GM21423 (cell line): ENCODE measurements around the gene LINGO1.
A peak's percentile ranks its signal among the peaks of the same experiment; 100 is the strongest.

ENCODE experiments used
- ATAC-seq: cut with Tn5 transposase; IDR thresholded peaks from one replicate; pipeline ENCODE4 v1.9.1; 2021; ENCODE audit warnings: mild to moderate bottlenecking, moderate library complexity; ENCODE audit not compliant: unreplicated experiment

The LINGO1 gene

DNA sequence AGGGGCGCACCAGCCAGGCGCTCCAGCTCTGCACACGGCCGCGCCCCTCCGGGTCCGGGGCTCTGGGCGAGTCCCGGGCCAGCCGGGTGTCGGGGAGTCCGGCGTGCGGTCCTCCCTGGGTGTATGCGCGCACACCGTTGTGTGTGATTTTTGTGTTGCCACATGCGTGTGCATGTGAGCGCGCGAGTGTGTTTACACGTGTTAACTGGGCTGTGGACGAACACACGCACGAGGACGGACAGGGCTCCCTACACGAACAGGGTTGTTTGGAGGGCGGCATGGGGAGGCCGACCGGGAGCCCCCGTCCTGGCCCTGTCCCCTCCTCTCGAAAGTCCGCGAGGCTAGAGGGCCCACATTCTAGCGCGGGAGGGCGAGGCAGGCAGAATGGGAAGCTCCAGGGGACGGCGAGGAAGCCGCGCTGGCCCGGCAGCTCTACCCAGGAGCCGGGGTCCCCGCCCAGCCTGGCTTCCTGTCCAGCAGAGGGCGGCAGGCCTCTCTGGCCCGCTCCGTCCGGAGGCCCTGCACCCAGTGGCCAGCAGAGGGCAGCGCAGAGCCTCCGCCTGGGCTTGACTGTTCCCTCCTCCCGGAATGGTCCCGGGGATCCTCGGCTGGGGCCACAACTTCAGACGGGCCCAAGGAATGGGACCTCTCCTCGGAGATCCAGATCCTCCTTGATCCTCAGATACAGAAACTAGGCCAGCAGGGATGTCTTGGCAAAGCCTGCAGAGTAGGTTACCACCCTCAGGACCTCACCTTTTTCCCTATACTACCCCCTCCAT, 611 bp upstream of the LINGO1 start:
- peak; percentile 72 for ATAC-seq

DNA sequence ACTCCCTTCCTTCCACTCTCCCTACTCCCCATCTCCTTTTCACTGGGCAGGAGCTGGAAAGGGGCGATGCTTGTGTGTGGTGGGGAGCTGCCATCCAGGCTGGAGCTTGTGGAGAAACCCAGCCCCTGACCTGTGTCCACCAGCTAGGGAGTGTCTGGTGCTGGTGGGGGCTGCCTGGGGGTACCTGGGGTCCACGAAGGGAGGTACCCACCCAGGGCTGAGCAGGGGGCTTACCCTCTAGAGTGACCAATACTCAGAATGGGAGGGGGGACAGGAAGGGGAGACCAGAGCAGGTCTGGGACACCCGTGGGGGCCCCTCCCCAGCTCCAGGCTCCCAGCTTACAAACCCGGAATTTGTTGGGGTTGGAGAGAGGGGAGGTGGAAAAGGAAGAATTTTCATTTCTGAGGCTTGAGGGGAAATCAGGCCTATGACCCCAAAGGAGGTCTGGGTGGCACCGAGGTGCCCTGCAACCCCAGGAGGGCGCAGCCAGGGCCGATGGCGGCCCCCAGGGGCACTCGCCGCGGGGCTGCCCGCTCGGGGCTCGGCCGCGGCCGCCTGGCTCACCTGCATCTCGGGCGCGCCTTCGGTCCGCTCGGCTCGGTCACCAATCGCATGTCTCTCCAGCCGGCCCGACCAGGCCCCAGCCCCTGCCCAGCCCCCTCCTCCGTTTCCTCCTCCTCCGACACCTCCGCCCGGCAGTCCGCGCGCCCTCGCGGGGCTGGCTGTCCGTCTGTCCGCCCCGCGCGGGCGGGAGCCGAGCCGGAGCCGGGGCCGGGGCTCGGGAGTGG, 773 bp downstream of the LINGO1 start:
- ATAC-seq, result no peak

DNA sequence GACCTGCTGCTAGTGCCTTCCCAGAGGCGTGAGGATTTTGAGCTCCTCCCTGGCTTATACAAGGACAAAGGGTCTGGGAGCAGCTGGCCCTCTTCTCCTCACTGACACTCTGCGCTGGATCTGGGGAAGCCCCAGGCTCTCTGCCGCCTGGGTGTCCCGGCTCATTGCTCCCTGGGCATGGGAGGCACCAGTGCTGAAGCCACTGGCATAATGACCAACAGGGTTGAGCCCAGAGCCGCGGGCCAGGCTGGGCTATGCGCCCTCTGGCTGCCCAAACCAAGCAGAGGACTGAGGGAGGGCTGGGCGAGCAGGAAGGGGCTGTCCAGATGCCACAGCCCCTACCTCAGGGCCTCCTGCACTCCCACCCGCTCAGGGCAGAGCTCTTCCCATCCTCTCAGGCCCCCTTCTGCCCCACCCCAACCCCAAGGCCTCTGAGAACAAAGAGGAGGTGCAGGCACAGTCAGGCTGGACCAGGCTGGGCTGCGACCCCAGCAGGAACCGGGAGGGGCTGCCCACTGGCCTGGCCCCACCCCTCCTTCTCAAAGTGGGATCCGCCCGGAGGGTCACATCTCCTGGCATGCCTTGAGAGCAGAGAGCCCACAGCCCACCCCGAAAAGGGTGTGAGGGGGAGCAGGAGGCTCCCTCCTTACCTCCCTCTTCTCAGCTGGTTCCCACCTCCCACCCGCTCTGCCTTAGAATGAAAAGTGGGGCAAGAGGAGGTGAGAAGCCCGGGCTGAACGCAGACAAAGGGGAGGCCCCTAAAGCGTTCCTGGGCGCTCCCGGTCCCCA, 1.6 kb downstream of the LINGO1 start:
- ATAC-seq, result no peak

DNA sequence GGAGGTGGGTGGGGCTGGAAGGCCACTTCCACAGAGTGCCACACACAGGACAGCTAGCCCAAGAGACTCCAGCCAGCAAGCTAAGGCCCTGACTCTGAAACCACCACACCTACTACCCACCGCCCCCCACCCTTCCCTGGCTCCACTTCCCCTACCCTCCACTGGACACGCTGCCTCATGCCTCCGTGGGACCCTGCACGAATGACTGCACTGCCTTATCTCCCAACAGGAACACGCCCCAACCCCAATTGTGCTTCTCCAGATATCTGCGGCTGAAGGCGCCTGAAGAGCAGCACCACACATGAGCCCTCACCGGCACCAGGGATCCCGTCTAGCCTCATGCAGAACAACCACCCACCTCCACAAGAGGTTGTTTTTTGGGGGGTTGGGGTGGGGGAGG, 2.7 kb downstream of the LINGO1 start:
- ATAC-seq, result no peak

DNA sequence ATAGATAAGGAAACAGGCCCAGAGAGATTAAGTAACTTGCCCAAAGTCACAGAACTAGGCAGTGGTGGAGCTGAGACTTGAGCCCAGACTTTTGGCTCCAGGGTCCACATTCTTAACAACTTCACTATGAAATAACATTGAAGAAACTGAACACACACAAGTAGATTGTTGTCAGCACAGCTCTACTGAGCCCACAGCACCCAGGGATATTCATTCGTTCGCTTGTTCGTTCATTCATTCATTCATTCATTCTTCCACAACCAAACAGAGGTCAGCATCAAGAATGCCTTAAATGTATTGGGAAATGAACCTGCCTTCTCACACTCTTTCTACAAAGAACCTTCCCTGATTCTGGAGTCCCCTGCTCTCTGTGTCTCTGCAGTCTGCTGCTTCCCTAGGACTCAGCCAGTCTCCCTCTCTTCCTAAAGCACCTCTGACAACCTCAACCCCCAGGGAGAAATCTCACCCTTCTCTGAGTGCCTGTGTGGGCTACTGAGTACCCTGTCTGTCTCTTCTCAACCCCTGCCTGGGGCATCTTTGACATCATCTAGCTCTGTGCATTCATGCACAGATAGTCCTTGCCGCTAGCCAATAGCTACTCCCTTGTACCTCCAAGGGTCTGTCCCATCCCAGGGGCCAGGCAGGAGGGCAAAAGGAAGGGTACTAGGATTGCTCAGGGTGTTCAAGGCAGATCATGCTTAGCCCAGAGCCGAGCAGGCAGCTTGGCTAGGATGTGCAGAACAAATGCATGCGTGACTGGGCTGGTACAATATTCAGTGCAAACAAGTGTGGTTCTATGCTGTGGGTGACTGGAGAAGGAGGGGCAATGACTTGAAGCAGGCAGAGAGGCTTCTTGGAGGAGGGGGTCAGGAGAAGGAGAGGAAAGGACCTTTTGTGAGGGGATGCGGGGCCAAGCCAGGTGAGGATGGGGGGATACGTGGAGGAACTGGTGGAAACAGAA, 3.4 kb downstream of the LINGO1 start:
- ATAC-seq, result no peak

DNA sequence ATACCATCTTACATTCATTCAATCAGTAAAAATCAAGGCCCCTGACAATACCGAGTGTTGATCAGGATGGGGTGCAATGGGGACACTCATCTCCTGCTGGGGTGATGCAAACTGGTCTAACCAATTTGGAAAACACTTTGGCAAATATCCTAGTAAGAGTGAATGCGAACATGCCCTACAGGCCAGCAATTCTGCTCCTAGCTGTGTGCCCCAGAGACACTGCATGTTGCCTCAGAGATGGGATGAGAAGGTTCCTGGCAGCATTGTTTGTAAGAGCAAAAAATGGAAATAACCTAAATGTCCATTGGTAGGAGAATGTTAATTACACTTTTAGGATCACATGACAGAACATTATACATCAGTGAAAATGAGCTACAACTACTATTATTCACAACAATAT, 4.7 kb downstream of the LINGO1 start:
- no peak for ATAC-seq

DNA sequence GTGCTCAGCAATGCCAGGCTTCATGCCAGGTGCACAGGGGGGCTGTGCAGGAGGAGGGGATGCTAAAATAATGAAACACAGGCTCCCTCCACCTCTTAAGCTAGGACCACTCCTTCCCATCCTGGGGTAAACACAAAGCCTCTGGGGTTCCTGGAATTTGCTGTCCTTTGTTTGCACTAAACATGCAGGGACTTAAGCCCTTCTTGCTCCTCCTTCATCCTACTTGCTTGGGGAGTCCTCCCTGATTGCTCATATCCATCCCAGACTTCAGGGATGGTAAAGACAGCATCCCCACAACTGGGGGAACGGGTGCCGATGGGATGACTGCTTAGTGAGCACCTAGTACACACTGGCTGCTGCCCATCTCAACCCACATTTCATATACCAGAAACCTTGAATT, 5.1 kb downstream of the LINGO1 start:
- ATAC-seq, result no peak

DNA sequence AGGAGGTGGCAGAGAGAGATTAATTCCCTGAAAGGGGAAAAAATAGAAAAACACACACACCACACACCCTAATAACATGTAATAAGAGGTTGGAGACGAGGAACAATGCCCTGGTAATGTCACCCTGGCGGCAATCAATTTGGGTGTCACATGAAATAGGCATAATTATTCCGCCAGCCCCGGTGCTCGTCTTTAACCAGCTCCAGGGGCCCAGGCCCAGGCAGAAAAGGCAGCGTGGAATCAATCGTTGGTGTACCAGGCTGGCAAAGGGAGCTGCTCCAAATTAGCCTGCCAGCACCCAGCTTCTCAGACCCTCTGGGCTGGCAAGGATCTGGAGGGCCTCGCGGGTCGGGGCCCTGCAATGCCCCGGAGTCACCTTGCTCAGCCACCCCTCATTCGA, 5.6 kb downstream of the LINGO1 start:
- ATAC-seq, result no peak

DNA sequence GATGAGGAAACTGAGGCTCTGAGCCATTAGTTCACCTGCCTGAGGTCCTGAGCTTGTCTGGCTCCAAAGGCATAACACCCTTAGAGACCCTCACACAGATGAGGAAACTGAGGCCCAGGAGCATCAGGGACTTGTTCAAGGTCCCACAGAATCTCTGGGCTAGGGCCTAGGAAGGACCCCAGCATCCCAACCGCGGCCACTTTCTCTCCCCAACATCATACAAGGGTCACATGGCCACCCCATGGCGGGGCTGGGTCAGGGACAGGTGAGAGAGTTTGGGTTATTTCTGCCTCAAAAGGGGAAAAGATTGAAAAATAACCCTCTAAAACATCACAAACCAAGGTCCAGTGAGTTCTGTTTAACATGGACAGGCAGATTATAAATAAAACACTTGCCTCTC, 6.7 kb downstream of the LINGO1 start:
- no peak for ATAC-seq

DNA sequence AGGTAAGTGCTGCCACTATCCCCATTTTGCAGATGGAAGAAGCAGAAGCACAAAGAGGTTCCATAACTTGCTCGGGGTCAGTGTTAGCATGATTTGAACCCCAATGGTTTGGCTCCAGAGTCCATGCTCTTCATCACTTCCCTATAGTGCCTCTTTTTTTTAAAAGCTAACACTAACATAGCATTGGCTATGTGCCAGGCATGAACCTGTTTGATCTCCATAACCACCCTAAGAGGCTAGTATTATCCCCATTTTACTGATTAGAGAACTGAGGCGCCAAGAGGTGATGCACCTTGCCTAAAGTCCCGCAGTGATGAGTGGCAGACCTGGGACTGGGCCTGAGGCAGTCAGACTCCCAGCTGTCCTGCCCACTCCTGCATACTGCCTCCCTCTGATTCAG, 7.3 kb downstream of the LINGO1 start:
- no peak for ATAC-seq

DNA sequence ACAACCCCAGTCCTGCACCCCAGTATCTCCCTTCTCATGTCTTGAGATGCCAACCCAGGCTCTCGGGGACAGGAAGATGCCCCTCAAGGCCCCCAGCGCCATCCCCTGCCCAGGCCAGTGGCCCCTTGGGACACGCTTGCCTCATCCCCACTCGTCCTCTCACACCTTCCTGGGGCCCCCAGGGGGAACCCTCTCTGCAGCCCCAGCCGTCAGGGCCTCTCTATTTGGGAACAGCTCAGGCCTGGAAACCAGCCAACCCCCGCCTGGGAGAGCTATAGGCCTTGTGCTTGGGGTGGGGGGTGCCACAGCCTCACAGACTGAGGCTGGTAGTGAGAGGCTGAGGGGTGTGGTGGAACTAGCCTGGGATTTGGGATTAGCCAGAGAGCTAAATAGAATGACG, 7.8 kb downstream of the LINGO1 start:
- no peak for ATAC-seq

DNA sequence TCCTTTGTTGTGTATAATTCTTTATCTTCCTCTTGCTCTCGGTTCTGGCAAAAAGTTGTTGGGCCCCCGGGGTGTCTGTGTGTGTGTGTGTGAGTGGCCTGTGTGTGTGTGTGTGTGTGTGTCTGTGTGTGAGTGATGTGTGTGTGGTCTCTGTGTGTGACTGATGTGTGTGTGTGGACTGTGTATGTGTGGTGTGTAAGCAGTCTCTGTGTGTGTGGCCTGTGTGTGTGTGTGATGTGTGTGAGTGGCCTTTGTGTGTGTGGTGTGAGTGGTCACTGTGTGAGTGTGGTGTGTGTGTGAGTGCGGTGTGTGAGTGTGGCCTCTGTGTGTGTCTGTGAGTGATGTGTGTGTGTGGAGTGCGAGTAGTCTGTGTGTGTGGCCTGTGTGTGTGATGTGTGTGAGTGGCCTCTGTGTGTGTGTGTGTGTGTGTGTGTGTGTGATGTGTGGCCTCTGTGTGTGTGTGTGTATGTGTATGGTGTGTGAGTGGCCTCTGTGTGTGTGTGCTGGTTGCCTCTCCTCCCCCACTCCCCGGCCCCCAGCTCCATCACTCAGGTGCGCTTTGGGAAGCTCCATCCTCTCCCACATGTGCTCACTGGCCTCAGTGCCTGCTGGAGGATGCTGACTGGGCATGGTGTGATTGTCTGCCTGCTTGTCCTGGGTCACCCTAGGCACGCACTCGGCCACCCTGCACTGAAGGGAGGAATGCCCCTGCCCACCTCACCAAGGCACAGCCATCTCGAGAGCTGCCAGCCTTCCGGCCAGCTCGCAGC, 8.8 kb downstream of the LINGO1 start:
- no peak for ATAC-seq

DNA sequence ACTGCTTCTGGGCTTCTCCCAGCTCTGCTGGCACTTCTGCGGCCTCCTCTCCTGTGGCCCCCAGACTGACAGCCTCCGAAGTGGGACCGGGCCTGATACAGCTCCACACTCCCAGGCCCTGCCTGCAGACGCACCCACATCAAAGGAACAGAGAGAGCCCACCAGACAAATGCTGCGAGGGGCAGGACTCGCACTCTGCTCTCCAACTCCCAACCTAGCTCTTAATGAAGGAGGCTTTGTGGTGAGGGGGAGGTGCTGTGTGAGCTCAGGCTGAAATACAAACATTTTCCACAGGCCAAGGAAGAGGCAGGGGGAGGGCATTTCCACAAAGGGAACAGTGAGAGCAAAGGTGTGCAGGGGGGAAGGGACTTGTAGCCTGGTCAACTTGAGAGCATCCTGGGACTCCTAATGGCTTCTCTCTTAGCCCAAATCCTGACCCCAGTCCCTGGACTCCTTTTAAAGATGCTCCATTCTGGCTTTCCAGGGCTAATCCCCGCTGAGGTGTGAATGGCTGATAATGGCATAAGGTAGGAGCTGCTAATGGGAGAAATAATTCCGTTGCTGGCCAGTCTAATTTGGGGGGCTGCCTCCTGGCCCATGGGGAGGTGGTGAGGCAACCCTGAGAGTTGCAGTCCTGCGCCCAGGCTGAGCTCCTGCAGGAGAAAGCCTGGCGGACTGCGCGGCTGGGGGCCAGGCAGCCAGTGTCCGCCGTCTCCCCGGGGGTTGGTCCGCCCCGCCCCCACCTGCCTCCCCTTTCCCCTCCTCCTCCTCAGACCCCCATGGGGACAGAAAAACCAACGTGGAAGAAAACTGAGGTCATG, 9.6 kb downstream of the LINGO1 start:
- no peak for ATAC-seq

DNA sequence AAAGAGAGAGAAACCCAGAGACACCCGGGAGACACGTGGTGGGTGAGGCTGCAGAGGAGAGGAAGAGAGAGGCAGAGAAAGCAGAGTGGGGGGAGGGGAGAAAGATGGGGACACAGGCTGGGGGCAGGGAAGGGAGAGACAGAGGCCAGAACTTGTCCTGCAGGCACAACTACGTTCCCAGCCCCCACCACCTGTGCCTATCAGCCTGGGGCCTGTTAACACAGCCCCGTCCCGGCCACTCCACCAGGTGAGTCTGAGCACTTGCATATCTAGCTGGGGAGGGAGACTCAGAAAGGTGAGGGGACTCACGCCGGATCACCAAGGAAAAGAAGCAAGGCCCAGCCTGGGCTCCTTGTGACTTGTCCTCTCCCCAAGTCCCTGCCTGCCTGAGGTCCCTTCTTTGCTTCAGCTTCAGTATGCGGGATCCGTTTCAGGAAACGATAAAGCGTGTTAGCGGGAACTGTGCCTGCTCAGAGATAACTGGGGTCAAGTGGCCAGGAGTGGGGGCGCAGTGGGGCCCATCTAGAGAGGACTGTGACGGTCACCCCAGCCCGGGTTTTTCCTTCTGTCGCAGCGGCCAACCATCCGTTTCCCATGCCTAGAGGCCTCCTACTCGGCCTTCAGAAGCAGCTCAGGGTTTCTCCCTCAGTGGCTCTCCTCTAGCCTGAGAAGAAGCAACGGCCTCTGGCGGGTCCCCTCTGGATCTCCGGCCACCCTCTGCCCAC, 10.3 kb downstream of the LINGO1 start:
- ATAC-seq, result no peak

DNA sequence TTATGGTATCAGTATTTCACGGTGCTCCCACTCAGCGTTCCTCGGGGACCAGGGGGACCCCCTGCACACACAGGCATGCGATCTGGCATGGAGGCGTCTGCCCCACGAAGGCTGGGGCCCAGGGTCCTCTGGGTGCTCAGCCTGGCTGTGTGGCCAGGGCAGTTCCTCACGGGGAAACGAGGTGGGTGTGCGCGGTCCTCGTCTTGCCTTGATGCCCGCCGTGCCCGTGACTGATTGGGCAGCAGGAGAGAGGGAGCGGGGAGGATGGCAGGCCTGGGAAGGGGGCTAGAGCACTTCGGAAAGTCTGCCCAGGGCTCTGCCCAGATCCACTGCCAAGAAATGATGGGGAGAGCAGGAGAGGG, 10.9 kb downstream of the LINGO1 start:
- no peak for ATAC-seq

DNA sequence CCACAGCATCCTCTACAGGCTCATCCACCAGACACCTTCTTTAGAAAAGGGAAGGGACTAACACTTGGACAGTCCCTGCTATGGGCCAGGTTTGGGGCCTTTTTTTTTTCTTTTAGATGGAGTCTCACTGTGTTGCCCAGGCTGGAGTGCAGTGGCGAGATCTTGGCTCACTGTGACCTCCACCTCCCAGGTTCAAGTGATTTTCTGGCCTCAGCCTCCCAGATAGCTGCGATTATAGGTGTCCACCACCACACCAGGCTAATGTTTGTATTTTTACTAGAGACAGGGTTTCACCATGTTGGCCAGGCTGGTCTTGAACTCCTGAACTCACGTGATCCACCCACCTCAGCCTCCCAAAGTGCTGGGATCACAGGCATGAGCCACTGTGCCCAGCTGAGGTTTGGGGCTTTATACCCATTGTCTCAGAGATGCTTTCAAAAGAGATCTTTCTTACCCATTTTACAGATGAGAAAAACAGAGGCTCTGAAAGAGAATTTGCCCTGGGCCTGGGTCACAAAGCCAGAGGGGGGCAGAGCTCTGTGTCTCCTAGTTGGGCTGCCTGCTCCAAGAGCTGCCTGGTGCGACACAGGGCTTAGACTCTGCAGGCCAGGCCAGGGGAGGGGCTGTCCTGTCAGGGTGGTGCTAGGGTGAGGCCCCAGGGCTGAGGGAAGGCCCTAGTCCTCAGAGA, 11.6 kb downstream of the LINGO1 start:
- no peak for ATAC-seq

DNA sequence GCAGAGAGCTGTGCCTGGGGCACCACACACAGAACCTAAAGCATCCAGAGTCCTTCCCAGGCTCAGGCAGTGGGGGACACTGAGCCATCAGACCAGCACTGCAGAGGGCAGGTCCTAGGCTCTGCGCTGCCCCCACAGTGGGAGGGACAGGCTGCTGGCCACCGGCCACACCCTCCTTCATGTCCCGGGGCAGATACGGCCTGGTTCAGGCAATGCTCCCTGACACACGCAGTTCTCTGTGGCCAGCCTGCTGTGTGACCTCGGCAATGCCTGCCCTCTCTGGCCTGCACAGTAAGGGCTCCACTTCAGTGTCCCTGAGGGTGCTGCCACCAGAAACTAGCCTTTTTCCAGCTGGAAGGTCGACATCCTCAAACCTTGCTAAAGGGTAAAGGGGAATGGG, 12.4 kb downstream of the LINGO1 start:
- ATAC-seq, result no peak

DNA sequence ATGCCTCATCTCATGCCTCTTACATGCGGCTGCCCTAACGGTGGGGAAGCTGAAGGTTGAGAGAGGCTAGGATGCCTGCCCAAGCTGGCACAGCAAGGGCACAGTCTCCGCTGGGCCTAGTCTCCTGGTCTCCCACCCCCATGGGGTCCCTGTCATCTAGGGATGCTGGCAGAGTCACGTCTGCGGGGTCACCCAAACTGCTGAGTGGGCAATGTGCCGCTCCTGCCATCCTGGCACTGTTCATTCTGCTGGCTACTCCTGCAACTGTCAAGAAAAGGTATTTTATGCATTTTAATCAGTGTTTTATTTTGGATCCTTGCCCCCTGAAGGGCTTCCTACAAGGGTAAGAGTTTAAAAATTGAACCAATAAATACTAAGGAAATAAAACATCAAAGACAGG, 12.8 kb downstream of the LINGO1 start:
- no peak for ATAC-seq
